Fibroblast of skin of left biceps (primary cell): ENCODE results near the gene PPARA.
A peak's percentile ranks its signal among the peaks of the same experiment; 100 is the strongest.
"Not testable (repeated sequence)": the region's sequence is repeated elsewhere in the genome, so short reads cannot be mapped to it uniquely, and the experiment has no call there.

Source experiments
- DNase-seq, 2 experiments: peaks; one replicate each; pipeline ENCODE4 v3.0.0-alpha.2; 2013; ENCODE audit warnings: low read depth in 2 of 2

The PPARA gene

DNA sequence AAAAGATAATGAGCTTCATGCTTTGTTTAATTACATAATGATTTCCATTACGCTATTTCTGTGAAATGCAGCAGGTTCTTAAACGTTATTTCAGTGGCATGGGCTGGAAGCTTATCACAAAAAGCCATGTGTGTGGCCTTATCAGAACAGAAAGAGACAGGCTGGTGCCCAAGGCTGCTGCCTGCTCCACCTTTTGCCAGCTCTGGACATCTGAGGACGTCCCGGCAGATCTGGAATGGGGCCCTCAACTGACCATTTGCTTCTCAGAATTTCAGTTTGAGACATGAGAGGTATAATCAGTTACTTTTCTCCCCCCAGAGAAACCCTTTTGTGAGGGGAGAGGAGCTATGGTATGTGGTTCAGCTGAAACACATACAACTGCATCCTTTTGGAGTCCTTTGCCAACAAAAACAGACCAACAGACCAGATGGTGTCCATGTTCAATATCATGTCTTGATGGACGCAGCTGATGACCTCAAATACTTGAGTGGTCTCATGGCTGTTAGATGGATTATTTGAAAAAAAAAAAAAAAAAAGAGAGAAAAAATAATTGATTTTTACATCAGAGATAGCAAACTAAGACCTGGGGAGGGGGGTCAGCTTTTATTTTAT is 91.2 kb downstream of the PPARA start:
- no peak for DNase-seq

DNA sequence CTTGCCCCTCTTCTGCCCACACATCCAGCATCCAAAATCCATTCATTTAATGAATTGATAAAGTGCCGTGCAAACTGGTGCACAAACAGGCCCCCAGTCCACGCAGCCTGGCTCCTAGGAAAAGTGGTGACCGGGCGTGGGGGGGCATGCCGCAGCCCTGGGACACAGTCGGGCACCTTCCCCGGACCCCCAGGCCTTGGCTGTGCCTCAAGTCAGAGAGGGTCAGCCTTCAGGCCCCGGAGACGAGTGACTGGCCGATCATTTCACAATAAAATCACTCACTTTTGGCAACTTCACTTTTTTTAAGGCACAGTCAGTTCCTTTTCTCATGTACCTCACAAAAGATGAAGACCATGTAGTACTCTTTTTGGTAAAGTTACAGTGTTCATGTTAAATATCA is 91.8 kb downstream of the PPARA start:
- no peak for DNase-seq

DNA sequence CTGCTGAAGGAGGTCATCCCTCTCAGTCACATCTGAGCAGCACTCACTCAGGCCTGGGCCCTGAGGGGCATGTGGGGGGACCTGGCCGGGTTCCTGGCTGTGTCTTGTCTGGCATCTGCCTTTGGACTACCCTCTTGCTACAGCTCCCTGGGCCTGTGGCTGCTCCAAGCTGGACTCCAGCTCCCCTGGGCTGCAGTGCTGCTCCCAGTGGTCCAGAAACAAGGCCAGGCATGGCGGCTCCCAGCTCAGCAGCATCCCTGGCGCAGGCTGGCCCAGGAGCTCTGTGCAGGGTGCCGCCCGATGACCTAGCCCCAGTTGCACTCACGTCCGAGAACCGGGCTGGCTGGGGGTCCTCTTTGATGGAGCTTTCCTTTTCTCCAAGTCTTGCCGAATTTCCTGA is 94.4 kb downstream of the PPARA start:
- no peak for DNase-seq

DNA sequence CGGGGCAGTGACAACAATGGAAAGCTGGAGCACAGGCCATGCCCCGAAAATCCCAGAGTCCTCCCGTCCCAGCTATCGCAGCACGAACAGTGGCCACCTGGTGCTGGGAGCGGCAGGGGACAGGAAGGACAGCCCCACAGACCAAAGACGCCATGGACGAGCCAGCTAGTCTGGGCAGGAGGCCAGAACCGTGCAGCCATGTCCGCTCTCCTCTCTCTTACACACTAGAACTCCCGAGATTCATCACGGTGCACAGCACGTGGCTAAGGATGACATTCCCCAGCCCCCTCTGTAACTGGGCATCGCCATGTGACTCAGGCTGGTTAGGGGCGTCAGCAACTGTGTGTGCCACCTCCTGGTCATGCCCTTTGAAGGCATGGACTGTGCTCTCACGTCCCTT is 95.2 kb downstream of the PPARA start:
- no peak for DNase-seq

DNA sequence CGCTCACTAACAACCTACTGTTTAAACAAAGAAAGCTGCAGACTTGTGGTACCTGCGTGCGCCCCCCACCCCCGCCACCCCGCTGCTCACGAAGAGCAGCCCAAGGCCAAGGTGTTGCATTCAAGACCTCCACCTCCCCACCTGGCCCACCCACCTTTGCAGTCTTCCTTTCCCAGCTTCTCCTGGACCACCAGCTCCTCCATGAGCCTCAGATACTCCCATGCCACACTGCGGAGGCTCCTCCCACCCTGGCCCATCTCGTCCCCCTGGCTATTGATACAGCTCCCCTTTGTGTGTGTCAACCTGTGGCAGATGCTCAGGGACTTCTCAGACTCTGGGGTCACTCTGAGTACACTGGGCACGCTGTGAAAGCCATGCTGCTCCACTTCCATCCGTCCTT is 95.9 kb downstream of the PPARA start:
- no peak for DNase-seq

DNA sequence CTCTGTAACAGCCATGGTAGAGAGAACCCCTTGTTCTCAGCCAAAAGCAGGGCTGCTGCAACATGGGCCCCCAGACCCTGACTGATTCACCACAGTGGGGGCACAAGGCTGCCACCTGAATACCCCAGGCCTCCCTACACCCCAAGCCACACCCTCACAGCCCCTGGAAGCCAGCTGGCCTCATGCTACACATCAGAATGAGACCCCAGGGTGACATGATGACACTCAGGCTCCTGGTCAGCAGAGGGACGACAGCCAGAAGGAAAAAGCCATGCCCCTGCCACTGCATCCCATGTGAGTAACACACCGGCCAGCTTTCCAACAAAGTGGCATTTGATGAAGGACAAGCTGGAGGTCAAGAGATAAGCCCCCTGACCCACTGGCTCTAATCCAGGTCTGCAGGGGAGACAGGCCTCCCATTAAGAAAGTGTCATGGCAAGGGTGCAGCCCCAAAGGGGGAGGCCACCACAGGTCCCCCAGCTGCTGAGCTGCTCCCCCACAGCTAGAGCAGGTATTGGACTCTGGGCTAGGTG is 97.2 kb downstream of the PPARA start:
- no peak for DNase-seq

DNA sequence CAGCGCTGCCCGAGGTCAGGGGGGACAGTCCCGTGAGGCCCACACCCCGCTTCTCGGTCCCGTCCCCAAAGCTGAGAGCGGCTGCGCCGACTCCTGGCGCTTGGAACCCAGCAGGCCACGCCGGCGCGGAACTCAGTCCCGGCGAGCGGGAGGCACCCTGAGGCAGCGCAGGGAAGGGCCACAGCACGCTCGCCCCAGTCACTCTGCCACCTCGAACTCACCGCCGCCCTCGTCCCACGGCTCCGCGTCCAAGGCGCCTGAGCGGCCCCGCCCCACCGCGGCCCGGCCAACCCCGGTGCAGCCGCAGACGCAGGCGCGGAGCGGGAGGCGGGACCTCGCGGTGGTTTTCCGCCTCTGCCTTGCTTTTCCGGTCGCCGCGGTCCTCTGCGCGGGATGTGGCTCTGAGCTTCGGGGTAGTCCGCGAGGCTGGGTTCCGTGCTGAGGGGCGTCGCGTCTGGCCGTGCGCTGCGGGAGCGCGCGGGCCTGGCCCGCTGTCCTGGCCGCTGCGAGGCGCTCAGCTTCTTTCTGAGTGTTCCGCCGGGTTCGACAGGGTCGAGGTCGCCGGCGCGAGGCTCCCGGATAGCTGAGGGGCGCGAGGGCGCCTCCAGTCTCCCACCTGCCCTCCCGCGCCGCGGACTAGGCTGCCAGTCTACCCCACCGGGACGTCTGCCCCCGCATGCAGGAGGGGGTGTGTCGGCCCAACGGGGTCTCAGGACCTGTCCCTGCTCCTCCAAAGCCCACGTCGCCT is 99.9 kb downstream of the PPARA start, which contains the start of gene CDPF1:
Gene CDPF1, minus strand, starts transcription at position 259 of the 748 bp plus-strand sequence. CDS start 2,009 bp downstream, outside the sequence.
- peak; percentile 39 to 40 for DNase-seq

DNA sequence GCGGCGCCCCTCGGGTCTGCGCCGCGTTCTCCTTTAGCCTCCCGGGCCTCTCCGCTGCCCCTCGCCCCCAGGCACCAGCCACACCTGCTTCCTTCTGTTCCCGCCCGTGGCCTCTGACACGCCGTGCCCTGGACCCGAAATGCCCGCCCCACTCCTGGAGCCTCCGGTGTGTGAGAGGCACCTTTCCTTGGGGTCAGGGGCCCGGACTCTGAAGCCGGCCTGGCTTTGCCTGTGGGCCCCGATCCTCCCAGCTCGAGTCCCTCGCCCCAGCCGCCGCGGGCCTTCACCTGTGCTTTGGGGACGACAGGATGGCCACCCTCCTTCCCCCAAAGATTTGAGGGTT is 100.4 kb downstream of the PPARA start:
- no peak for DNase-seq

DNA sequence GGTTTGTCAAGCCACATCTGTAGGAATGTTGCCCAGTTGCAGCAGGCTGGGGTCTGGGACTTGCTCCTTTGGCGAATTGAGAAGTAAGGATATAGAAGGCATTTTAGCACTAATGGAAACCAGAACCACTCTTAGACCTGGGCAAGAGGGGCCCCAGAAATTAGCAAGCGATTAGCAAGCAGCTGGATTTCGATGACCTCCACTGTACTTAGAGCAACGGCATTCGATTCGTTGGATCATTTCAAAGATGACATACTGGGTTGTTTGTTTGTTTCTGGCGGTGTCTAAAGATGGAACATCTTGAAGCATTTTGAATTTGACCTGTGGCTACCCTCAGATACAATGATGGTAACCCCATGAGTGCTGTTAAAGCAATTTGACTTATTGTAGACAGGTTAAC is 100.9 kb downstream of the PPARA start:
- no peak for DNase-seq

DNA sequence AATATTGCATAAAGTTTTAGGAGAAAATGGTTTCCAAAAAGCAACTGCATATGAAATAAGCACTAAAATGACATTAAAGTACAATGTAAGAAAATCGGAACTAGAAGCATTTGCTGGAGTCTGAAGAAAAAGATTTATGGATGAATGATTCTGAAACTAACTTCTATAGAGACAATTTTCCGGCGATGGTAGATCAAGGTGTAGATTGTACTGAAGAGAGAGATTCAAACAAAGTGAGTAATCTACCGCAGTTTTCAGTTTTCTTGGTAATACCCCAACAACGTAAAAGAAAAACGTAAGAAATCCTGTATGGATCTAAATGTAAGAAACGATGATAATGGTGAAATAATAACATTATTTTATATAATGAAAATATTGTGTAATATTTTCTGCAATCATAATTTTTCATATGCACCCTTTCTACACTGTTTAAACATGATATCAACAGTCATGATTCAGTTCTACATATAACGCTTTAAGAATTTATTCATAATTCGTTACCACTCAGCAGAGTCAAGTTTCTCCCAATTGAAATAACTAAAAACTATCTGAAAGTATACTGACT is 101.6 kb downstream of the PPARA start:
- no peak for DNase-seq

DNA sequence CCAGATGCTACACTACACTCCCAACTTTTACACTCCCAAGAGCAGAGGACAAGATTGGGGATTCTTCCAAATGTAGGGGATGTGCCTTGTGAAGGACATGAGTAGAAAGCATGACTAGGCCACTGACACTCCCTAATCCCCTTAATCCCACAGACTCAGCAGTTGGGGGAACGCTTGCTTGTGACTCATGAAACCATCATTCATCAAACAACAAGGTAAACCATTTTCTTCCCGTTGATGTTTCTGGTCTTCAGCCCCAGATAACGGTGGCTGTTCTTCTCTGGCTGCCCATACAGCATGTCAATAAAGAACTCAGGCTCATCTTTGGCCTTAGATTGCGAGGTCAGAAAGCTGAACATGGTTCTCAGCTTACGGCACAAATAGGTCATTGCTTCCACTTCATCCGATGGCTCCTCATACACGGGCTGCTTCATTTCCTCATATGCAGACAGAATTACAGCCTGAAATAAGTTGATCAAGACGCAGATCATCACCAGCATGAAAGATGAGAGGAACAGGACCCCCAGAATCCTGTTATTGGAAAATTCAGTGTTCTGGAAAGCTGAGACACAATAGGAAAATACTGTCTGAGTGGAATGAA is 106.1 kb downstream of the PPARA start:
- DNase-seq, result no peak

DNA sequence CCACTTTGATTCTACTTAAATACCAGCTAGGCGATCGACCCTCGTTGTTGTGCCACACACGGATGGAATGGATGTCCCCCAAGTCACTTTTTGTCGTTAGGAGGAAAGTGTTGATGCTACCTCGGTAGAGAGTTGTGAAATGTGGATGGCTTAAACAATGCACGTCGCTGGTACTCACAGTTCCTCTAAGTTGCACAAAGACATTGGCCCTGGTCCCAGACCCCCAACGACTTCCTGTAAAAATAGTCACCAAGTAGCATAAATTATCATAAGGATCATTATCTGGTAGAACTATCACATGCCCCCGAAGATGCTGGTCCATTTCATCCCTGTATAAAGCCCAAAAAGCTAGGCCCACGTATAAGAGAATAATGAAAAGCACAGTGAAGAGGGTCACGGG is 109.0 kb downstream of the PPARA start:
- no peak for DNase-seq

DNA sequence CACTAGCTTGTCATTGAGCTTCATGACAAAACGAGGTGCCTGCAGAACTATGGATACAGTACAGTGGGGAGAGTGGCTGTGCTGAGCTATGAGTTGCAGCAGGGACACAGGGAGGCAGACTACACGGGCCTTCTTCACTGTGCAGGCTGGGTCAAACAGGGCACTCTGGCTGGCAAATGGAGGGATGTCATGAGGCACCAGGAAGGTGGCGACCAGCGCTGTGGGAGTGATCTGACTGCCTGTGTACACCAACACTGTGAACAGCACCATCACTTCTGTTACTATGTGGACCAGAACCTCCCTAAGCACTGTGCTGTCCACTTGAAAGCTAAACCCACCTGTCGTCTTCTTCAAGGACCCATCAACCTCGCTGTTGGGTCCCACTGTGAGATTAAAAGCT is 109.7 kb downstream of the PPARA start:
- no peak for DNase-seq

DNA sequence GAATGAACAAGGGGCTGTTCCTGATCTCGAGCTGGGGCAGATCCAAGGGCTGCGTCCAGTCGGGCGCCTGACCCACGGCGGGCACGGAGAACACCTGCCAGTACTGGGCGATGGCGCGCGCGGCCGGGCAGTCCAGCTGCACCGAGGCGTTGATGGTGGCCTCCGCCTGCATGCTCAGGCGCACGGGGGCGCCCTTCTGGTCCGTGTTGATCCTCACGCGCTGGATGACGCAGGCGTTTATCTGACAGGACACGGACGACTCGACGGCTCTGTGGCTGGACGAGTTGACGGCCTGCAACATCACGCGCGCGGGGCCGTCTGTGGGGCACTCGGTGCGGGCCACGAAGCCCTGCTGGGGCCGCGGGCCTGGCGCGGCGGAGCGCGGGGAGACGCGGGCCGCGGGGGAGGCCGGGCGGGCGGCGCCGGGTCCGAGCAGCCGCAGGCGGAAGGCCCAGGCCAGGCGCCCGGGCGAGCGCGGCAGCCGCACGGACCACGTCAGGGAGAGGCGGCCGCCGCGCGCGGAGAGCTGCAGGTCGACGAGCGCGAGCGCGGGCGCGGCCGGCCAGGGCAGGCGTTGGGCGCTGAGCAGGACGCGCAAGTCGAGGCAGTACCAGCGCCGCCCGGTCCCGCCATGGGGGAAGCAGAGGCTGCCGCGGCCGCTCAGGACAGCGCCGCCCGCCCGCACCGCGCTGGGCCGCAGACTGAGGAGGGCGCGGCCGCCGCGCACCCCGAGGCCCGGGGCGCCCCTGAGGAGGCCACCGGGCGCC is 112.3 kb downstream of the PPARA start:
- DNase-seq, result no peak

DNA sequence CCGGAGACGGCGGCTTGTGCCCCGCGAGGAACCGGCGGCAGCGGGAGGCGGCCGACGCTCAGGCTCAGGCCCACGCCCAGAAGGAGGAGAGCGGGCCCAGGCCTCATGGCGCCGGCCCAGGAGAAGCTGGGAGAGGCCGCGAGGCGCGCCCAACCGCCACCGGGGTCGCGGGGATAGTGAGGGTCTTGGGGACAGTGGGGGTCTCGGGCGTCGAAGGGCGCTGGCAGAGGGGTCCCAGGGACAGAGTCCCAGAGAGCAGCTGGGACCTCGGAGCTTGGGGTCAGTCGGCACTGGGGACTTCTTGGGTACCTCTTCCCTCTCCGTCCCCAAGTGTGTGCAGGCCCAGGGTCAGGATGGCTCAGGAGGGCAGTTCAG is 112.9 kb downstream of the PPARA start, which contains the start of gene PKDREJ:
Gene PKDREJ, minus strand, starts transcription at position 128 of the 375 bp plus-strand sequence. Its CDS starts 21 bp downstream, at position 107.
- no peak for DNase-seq

DNA sequence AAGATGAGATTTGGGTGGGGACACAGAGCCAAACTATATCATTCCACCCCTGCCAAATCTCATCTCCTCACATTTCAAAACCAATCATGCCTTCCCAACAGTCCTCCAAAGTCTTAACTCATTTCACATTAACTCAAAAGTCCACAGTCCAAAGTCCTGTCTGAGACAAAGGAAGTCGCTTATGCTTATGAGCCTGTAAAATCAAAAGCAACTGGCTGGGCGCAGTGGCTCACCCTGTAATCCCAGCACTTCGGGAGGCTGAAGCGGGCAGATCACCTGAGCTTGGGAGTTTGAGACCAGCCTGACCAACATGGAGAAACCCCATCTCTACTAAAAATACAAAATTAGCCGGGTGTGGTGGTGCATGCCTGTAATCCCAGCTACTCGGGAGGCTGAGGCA is 114.2 kb downstream of the PPARA start:
- not testable (repeated sequence) for DNase-seq

DNA sequence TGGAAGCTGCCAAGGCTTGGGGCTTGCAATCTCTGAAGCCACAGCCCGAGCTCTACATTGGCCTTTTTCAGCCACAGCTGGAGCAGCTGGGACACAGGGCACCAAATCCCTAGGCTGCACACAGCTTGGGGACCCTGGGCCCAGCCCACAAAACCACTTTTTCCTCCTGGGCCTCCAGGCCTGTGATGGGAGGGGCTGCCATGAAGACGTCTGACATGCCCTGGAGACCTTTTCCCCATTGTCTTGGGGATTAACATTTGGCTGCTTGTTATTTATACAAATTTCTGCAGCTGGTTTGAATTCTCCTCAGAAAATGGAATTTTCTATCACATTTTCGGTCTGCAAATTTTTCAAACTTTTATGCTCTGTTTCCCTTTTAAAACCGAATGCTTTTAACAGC is 115.3 kb downstream of the PPARA start:
- not testable (repeated sequence) for DNase-seq

DNA sequence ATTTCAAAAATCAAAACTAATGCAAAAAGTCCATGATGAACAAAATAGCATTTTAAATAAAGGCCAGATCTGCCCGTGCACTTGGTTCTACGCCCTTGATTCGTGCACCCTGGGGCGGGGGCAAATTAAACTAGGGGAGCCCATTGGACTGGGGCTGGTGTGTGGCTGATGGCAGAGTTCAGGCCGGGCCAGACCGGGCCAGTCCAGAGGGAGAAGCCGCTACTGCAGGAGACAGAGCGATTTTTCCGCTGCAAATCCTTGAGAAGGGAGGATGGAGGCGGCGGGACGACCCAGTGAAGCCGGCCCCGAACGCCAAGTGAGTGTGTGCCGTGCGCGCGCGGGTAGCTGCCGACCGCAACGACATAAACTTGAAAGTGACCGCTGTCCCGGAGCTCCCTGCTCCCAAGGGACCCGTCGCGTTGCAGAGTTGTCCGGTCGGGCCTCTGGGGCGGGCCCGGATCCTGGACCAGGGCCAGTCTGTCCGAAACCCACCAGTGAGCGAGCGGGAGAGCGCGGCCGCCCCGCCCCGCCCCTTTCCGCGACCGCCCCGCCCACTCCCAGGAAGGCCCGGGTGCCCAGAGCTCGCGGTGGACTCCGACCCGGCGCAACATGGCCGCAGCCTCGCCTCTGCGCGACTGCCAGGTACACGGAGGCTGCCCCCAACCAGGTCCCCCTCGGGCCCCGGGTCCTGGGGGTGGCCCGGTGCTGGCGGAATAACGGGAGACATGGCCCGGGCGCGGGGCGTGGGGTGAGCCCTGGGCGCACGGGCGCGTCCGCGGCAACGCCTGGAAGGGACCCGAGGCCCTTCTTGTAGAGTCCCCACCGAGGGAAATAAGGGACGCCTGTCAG is 117.3 kb downstream of the PPARA start, which contains the start of gene TTC38:
Gene TTC38, plus strand, starts transcription at position 578 of the 849 bp plus-strand sequence. Its CDS starts 32 bp downstream, at position 610.
- peak; percentile 29 to 38 for DNase-seq

DNA sequence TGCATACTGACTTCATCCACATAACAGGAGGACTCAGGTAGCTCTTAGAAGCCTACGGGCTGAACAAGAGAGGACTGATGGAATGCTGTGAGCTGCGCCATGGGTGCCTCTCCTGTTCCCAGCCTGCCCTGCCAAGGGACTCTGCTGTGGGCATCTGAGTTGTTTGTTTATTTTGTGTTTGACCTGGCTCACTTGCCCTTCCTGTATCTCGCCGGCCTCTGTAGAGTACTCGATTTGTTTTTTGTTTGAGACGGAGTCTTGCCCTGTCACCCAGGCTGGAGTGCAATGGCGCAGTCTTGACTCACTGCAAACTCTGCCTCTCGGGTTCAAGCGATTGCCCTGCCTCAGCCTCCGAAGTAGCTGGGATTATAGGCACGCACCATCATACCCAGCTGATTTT is 119.2 kb downstream of the PPARA start:
- DNase-seq, result no peak

DNA sequence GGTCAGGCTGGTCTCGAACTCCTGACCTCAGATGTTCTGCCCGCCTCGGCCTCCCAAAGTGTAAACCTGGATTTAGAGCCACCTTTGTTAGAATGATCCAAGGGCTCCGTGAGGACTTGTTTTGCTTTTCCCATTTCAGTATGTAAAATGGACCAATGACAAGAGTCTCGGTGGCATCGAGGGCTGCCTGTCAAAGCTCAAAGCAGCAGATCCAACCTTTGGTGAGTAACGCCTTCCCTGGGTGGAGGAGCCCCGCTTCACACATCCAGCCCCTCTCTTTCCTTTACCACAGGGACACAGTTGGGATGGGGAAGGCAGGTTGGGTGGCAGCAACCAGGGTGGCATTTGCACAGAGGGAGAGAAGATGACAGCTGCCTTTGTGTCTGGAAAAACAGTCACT is 121.9 kb downstream of the PPARA start:
- DNase-seq, result no peak
